Effector memory CD4-positive, alpha-beta T cell (primary cell): Measurements from ENCODE around the gene THRA.

ENCODE experiments used
- DNase-seq, 3 donors: peaks; one replicate each; pipeline ENCODE4 v3.0.0-alpha.2; 2020
- H3K27ac ChIP-seq: 2 replicates; pipeline ENCODE4 v1.7.0; 2013; ENCODE audit warnings: mild to moderate bottlenecking, low read length, moderate library complexity; ENCODE audit not compliant: insufficient read depth, poor library complexity, severe bottlenecking
- H3K27me3 ChIP-seq: replicated peaks from 2 replicates; pipeline ENCODE4 v1.7.0; 2013; ENCODE audit warnings: mild to moderate bottlenecking, low read length; ENCODE audit not compliant: insufficient read depth, control insufficient read depth, poor library complexity, severe bottlenecking
- H3K36me3 ChIP-seq: 2 replicates; pipeline ENCODE4 v1.7.0; 2013; ENCODE audit warnings: mild to moderate bottlenecking, low read length, moderate library complexity; ENCODE audit not compliant: control insufficient read depth, insufficient read depth
- H3K4me1 ChIP-seq: 2 replicates; pipeline ENCODE4 v1.7.0; 2013; ENCODE audit warnings: low read length, mild to moderate bottlenecking; ENCODE audit not compliant: control insufficient read depth, insufficient read depth, poor library complexity, severe bottlenecking
- H3K4me3 ChIP-seq: 2 replicates; pipeline ENCODE4 v1.7.0; 2013; ENCODE audit warnings: low read length, low read depth, mild to moderate bottlenecking; ENCODE audit not compliant: insufficient read depth, poor library complexity, severe bottlenecking
- H3K9me3 ChIP-seq: 2 replicates; pipeline ENCODE4 v1.7.0; 2013; ENCODE audit warnings: mild to moderate bottlenecking, low read length, moderate library complexity; ENCODE audit not compliant: control insufficient read depth

THRA gene

GRCh38 chr17:40056379-40057015 lies 6.3 kb upstream of the THRA start:
- DNase-seq: no peak
- no peaks in the 10 kb centered on the region for H3K27me3 ChIP-seq
- H3K4me1 ChIP-seq: peaks cover 13% of the 10 kb centered on the region
- no peak overlapping the region for H3K27ac ChIP-seq
- no peak overlapping the region for H3K4me3 ChIP-seq
- H3K9me3 ChIP-seq: no peaks in the 10 kb centered on the region
- peaks cover 6% of the 10 kb centered on the region for H3K36me3 ChIP-seq

DNA sequence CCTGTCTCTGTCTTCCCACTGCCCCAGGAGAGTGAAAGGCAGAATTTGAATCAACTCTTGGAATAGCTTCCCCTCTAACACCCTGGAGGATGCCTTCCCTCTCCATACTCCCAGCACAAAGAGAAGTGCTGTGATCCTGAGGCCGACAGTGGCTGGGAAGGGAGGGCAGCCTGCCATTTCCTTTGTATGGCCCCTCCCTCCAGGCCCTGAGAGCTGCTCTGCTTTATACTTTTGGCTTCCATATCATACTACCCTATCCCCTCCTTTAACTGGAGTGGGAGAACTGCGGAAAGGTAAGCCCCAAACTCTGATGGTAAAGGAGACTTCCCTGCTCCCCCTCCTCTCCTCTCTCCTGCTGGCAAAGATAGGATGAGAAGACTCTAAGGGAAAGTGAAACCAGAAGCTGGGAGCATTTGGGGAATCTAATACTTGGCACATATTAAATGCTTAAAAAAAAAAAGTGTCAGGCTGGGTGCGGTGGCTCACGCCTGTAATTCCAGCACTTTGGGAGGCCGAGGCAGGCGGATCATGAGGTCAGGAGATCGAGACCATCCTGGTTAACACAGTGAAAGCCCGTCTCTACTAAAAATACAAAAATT lies 4.5 kb upstream of the THRA start:
- Histone ChIP-seq H3K4me1 (peaks cover 20% of the 10 kb centered on the region), H3K9me3 (no peaks in the 10 kb centered on the region), H3K36me3 (no peaks in the 10 kb centered on the region), H3K27me3 (no peaks in the 10 kb centered on the region), H3K27ac (no peak overlapping the region), H3K4me3 (no peak overlapping the region)
- DNase-seq: no peak

GRCh38 chr17:40058865-40059264 lies 3.9 kb upstream of the THRA start:
- Histone ChIP-seq H3K4me3 (no peak overlapping the region), H3K9me3 (no peaks in the 10 kb centered on the region), H3K4me1 (peaks cover 19% of the 10 kb centered on the region), H3K27ac (no peak overlapping the region), H3K36me3 (no peaks in the 10 kb centered on the region), H3K27me3 (no peaks in the 10 kb centered on the region)
- no peak for DNase-seq

- Histone ChIP-seq H3K4me1 (peaks cover 22% of the 10 kb centered on the region), H3K36me3 (no peaks in the 10 kb centered on the region), H3K27me3 (no peaks in the 10 kb centered on the region), H3K4me3 (no peak overlapping the region), H3K27ac (no peak overlapping the region), H3K9me3 (no peaks in the 10 kb centered on the region)
- no peak for DNase-seq
These were observed 2.9 kb upstream of the THRA start for GRCh38 chr17:40059729-40060475.

GRCh38 chr17:40060887-40061608 lies 1.7 kb upstream of the THRA start:
- H3K27me3 ChIP-seq: no peaks in the 10 kb centered on the region
- no peak overlapping the region for H3K4me3 ChIP-seq
- H3K9me3 ChIP-seq: no peaks in the 10 kb centered on the region
- no peaks in the 10 kb centered on the region for H3K36me3 ChIP-seq
- DNase-seq: no peak
- H3K4me1 ChIP-seq: peaks cover 33% of the 10 kb centered on the region
- H3K27ac ChIP-seq: no peak overlapping the region

DNA sequence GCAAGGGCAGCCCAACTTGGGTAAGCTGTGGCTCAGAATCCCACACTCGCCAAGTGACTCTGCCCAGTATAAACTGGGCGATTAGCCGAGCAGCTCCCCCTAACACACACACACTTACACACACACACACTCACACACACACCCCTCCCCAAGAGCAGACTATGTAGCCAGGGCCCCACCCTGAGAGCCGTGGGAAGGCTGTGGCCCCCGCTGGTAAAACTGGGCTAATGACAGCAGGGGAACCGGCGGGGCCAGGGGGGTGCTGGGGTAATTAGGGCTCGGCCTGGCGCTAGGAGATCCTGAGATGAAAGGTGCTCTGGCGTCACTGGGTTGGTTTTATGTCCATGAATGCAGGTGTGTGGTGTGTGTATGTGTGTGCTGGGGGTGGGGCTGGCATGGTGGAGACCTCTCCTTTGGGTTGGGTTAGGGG lies 1.1 kb upstream of the THRA start:
- Histone ChIP-seq H3K27me3 (no peaks in the 10 kb centered on the region), H3K4me1 (peaks cover 33% of the 10 kb centered on the region), H3K27ac (no peak overlapping the region), H3K36me3 (no peaks in the 10 kb centered on the region), H3K9me3 (no peaks in the 10 kb centered on the region), H3K4me3 (no peak overlapping the region)
- no peak for DNase-seq

DNA sequence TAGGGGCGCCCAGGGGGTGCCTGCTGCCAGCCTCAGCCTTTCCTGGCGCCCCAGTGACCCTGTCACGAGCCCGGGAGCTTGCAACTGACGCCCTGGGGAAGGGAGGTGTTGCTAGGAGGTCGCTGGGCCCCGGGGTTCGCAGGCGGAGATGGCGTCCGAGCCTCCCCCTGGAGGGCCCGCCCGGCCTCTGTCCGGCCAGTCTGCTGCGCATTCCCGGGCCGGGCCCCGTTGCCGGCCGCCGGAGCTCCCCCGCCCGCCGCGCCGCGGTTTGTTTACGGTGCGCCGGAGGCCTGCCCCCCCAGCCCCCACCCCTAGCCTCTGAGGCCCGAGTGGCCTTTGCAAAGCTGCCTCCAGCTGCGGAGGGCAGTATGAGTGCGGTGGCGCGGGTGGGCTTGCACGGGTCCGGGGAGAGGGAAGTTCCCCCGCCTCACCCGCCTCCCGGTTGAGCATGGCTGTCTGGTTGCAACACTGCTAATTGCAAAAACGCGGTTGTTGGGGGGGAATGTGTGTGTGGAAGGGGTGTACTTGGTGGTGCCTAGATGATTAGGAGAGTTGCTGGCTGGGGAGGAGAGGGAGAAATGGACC lies 514 bp downstream of the THRA start:
- H3K4me3 ChIP-seq: peak overlapping the region; percentile 91
- H3K9me3 ChIP-seq: no peaks in the 10 kb centered on the region
- H3K27ac ChIP-seq: peak overlapping the region; percentile 75
- peaks cover 47% of the 10 kb centered on the region for H3K4me1 ChIP-seq
- no peak for DNase-seq
- no peaks in the 10 kb centered on the region for H3K36me3 ChIP-seq
- H3K27me3 ChIP-seq: no peaks in the 10 kb centered on the region

- Histone ChIP-seq H3K9me3 (no peaks in the 10 kb centered on the region), H3K27ac (peak overlapping the region; percentile 75), H3K4me1 (peaks cover 54% of the 10 kb centered on the region), H3K36me3 (no peaks in the 10 kb centered on the region), H3K27me3 (no peaks in the 10 kb centered on the region), H3K4me3 (peak overlapping the region; percentile 91)
- no peak for DNase-seq
These were observed 1.3 kb downstream of the THRA start for GRCh38 chr17:40063901-40064531.

DNA sequence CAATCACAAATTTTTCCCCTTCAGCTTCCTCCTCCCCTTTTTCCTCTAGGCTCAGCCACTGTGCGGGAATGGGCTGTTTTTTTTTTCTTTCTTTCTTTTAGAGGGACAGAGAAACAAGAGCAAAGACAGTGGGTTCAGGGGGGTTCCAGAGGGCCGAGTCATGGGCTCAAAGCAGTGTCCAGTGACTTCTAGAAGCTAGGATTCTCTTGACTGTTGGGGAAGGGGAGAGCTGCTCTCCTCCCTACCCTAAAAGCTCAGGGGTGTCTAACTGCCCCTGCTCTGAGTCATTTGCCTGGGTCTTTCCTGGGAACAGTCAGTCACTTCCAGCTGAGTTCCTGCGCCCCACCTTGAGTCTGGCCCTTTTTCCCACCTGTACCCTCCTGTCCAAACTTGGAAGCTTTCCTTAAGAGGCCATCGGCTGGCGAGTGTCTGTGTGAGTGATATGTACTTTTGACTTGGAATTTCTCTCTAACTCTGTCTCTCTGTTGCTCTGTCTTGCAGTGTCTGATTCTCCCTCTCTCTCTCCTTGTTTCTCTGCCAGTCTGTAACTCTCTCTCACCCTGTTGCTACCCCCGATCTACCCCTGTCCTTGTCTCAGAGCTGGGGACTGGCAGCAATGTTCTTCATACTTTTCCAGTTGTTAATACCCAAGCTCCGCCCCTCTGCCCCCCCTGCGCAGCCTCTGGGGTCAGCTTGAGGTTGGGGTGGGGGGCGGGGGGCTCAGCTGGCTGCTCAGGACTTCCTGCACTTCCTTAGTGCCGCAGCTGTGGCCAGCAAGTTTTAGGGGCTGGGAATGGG lies 2.4 kb downstream of the THRA start:
- Histone ChIP-seq H3K36me3 (no peaks in the 10 kb centered on the region), H3K4me3 (no peak overlapping the region), H3K9me3 (no peaks in the 10 kb centered on the region), H3K27me3 (no peaks in the 10 kb centered on the region), H3K27ac (peak overlapping the region; percentile 45), H3K4me1 (peaks cover 66% of the 10 kb centered on the region)
- DNase-seq: no peak
